Fibroblast of the aortic adventitia (primary cell): ENCODE data around the gene DDX25. TPM values are rescaled to one million over a fixed set of nuclear protein-coding genes. Genes with fewer than 3 reads are reported as not detected.
A peak's percentile ranks its signal among the peaks of the same experiment; 100 is the strongest.

ENCODE experiments used
- DNase-seq: peaks from one replicate; pipeline ENCODE4 v3.0.0-alpha.2; 2010; ENCODE audit warnings: low read depth
- H3K4me3 ChIP-seq: 2 replicates; pipeline ENCODE4 v1.5.1; 2011; ENCODE audit warnings: low read depth, mild to moderate bottlenecking, control low read depth, low read length, moderate library complexity
- total RNA-seq: library from RNA; depleted of rRNA; stranded (reverse); fragments of >200 nt; gene quantifications from 2 replicates; pipeline ENCODE4 v1.2.3, GENCODE V29; 2012; ENCODE audit warnings: low replicate concordance
- TF ChIP-seq, protein P1 (sequence below): IDR thresholded peaks from 2 replicates; pipeline ENCODE4 v1.5.1; 2011; ENCODE audit warnings: mild to moderate bottlenecking, low read length, control low read depth, inconsistent platforms; ENCODE audit not compliant: insufficient read depth

The DDX25 gene
- total RNA-seq, 1 donor, result under 0.01 TPM

DNA sequence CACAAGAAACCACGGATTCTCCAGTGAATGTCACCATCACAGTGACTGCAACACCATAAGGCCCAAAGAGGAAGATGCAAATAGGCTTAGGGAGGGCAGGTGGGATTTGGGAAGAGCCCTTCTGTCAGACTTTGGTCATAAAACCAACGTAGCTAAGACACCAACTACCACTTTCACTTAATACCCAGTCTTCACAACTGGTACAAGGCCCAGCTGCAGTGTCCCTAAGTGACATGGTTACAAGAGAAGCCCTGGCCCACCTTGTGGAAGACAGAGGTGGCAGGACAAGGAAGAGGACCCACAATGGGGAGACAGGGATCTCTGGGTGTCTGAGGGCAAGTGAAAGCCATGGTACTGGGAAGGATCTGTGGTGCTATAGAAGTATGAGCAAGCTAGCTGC lies 51.5 kb downstream of the DDX25 start:
- H3K4me3 ChIP-seq, result no peak overlapping the region
- TF ChIP-seq, protein P1, sequence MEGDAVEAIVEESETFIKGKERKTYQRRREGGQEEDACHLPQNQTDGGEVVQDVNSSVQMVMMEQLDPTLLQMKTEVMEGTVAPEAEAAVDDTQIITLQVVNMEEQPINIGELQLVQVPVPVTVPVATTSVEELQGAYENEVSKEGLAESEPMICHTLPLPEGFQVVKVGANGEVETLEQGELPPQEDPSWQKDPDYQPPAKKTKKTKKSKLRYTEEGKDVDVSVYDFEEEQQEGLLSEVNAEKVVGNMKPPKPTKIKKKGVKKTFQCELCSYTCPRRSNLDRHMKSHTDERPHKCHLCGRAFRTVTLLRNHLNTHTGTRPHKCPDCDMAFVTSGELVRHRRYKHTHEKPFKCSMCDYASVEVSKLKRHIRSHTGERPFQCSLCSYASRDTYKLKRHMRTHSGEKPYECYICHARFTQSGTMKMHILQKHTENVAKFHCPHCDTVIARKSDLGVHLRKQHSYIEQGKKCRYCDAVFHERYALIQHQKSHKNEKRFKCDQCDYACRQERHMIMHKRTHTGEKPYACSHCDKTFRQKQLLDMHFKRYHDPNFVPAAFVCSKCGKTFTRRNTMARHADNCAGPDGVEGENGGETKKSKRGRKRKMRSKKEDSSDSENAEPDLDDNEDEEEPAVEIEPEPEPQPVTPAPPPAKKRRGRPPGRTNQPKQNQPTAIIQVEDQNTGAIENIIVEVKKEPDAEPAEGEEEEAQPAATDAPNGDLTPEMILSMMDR, result no peak
- no peak for DNase-seq

DNA sequence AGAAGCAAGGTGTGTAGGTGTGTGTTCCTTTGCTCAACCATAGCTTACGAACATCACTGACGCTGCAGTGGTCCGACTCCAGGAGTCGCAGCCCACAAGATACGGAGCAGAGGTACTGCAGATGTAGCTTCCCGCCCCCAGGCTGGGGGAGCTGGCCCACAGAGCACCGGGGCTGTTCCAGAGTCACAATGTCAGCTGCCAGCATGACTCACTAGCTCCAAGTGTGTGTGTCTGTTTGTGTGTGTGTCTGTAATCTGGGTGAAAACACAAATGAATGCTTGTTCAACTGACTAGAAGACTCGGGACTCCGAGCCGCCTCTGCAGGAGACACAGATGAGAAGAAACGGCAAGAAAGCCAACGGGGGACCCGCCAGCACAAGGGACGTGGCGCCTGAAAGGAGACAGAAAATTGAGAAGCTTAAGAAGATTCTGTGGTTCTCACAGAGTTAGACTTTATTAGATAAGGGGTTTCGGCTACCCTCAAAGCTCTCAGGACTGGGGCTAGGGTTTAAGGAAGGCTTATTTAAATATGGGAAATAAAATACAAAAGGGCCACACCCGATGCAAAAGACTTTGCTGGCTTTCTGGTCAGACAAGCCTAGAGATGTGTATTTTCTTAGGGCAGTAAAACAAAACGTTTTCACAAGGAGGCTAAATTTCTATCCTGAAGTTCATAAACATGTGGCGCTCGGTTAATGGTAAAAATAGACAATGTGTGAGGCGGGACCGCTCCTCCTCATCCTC lies 52.3 kb downstream of the DDX25 start:
- no peak overlapping the region for H3K4me3 ChIP-seq
- peak; percentile 78 for DNase-seq
- TF ChIP-seq, protein P1, result peak; percentile 10

DNA sequence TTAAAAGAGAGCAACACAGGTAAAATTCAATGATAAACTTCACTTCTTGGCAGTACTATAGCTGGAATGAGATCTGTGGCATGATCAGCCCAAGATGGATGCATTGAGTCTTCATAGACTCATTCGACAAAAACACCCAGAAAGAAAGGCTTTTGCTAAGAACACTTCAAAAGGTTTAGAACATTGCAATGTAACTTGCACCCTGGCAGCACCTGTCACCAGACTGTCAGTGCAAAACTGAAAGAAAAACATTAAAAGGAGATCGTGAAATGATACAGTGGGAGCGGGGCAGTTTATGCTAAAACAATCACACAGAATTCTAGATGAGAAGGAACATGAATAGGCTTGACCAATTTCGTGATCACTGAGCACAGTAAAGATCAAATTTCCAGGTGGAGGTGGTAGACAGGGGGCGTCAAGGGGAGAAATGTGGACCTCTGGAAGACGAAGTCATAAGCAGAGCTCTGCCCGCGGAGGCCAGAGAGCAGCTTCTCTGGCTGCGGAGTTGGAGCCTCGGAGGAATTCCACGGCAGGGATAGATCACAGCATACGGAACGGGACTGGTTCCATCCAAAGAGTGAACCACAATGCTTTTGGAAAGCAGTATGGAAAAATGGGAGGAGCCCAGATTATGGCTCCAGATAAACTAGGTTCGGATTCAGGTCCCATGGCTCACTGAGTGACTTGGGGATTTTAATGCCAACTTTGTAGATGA lies 53.5 kb downstream of the DDX25 start:
- peak; percentile 59 for DNase-seq
- TF ChIP-seq, protein P1, result no peak
- no peak overlapping the region for H3K4me3 ChIP-seq

DNA sequence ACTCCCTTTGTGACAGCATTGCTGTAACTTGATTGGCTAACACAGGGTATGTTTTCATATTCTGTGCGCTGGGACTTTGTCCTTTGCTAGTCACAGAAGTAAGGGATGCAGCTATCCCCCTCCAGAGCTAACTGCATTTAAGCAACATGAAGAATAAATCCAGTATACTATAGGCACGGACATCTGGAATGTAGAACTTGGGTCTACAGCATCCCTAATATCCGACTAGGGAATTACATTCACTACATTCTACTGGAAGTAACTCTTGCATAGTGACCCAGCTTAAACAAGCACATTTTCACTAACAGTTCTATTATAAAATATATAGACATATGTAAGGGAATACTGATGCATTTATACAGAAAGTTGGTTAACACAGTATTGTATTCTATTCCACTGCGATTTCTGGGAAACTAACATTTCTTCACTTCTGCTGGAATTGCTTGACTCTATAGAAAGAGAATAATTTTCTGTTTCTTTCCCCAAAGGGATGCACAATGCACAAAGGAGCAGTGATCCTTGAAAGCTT lies 54.6 kb downstream of the DDX25 start:
- DNase-seq, result no peak
- TF ChIP-seq, protein P1, result no peak
- H3K4me3 ChIP-seq, result no peak overlapping the region

DNA sequence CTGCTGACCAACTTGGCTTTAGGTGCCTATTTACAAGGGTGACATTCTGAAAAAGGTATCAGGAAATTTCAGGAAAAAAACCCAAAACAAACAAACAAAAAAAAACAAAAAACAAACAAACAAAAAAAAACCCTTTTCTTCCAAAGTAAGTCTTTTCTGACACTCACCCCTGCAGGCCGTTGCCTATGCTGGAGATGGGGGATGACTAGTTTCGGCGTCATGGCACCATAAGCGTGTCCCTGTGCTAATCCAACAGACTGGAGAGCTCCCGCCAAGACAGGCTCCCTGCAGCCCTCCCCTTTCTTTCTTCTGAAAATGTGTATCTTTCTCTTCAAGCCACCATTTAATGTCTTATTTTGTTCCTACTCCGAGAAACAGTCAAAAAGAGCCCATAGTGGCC lies 55.2 kb downstream of the DDX25 start:
- TF ChIP-seq, protein P1, result no peak
- H3K4me3 ChIP-seq, result no peak overlapping the region
- no peak for DNase-seq

DNA sequence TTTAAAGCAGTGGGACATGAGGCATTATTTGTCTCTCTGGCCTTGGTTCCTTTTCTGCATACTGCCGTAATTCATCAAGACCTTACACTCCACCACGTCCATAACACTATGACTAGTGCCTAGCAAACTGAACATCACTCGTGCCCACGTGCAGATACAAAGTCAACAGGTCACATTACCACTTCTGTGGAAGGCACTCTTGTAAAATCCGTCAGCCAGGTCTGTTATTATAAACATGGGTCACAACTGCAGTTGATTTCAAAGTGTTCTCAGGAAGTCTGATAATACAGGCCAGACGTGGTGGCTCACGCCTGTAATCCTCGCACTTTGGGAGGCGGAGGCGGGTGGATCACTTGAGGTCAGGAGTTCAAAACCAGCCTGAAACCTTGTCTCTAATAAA lies 55.6 kb downstream of the DDX25 start:
- TF ChIP-seq, protein P1, result no peak
- no peak overlapping the region for H3K4me3 ChIP-seq

More for the DNA sequence above, 55.6 kb downstream of the DDX25 start:
- DNase-seq, result no peak
